SU-DHL-6 (cell line): Measurements from ENCODE around the gene ATG16L1.

Source experiments
- H2AFZ ChIP-seq: fragments of 200-600 bp; sonication (generic); 2 replicates; pipeline ENCODE4 v1.6.1; 2014; ENCODE audit warnings: low read depth, mild to moderate bottlenecking, moderate library complexity, mixed read lengths, antibody characterized with exemption, low read length; ENCODE audit not compliant: severe bottlenecking
- H3F3A ChIP-seq: fragments of 200-600 bp; shearing (Covaris generic); 2 replicates; pipeline ENCODE4 v1.6.0; 2016; ENCODE audit warnings: antibody characterized with exemption, mild to moderate bottlenecking; ENCODE audit not compliant: insufficient read depth
- H3K27ac ChIP-seq: fragments of 200-600 bp; sonication (generic); 2 replicates; pipeline ENCODE4 v1.5.1; 2016; ENCODE audit warnings: low read depth, mild to moderate bottlenecking, low read length, moderate library complexity, mixed read lengths
- H3K27me3 ChIP-seq: fragments of 200-600 bp; sonication (generic), shearing (Covaris generic); 2 replicates; pipeline ENCODE4 v1.6.0; 2014; ENCODE audit warnings: mild to moderate bottlenecking, low read length
- H3K36me3 ChIP-seq: fragments of 200-600 bp; sonication (generic); 2 replicates; pipeline ENCODE4 v1.6.1; 2014; ENCODE audit warnings: mild to moderate bottlenecking, low read length, mixed read lengths
- H3K4me2 ChIP-seq: fragments of 300-600, 200-600 bp; shearing (Covaris generic), sonication (generic); 2 replicates; pipeline ENCODE4 v1.6.0; 2014; ENCODE audit warnings: low read length, low read depth, mild to moderate bottlenecking; ENCODE audit not compliant: poor library complexity, severe bottlenecking
- H3K4me3 ChIP-seq: fragments of 200-600 bp; sonication (generic); 2 replicates; pipeline ENCODE4 v1.5.1; 2014; ENCODE audit warnings: antibody characterized with exemption, low read length, mild to moderate bottlenecking, mixed read lengths; ENCODE audit not compliant: insufficient read depth, poor library complexity, severe bottlenecking
- H3K79me2 ChIP-seq: fragments of 200-600 bp; sonication (generic); 2 replicates; pipeline ENCODE4 v1.6.1; 2014; ENCODE audit warnings: mild to moderate bottlenecking, low read length, moderate library complexity; ENCODE audit not compliant: insufficient read depth
- H3K9ac ChIP-seq: fragments of 200-600 bp; sonication (generic); 2 replicates; pipeline ENCODE4 v1.7.0; 2014; ENCODE audit warnings: mild to moderate bottlenecking, low read length
- H3K9me2 ChIP-seq: fragments of 200-600 bp; sonication (generic); replicated peaks from 2 replicates; pipeline ENCODE4 v1.6.1; 2014; ENCODE audit warnings: low read length; ENCODE audit not compliant: insufficient read depth
- H3K9me3 ChIP-seq: fragments of 200-600 bp; sonication (generic); 2 replicates; pipeline ENCODE4 v1.6.1; 2014; ENCODE audit warnings: low read length, mixed read lengths; ENCODE audit not compliant: insufficient read depth
- H4K20me1 ChIP-seq: fragments of 200-600 bp; sonication (generic); 2 replicates; pipeline ENCODE4 v1.6.1; 2014; ENCODE audit warnings: low read depth, mild to moderate bottlenecking, antibody characterized with exemption, low read length, moderate library complexity, mixed read lengths
- CTCF ChIP-seq: fragments of 200-600 bp; sonication (generic); IDR thresholded peaks from one replicate; pipeline ENCODE4 v1.5.1; 2017; ENCODE audit warnings: antibody characterized with exemption, mild to moderate bottlenecking, low read length, moderate library complexity; ENCODE audit not compliant: insufficient read depth, poor library complexity, severe bottlenecking
- EZH2phosphoT487 ChIP-seq: fragments of 200-600 bp; sonication (generic), shearing (Covaris generic); conservative IDR thresholded peaks from 2 replicates; pipeline ENCODE4 v1.6.1; 2018; ENCODE audit warnings: mild to moderate bottlenecking, antibody characterized with exemption, low read length, moderate library complexity, mixed read lengths

Gene ATG16L1

GRCh38 chr2:233242231-233242927, 9.1 kb upstream of the ATG16L1 start:
- TF ChIP-seq EZH2phosphoT487 (no peak), CTCF (no peak)
- no peaks in the 10 kb centered on the region for H3K36me3 ChIP-seq
- no peak overlapping the region for H3K9ac ChIP-seq
- H3K9me3 ChIP-seq: no peaks in the 10 kb centered on the region
- no peak overlapping the region for H3K4me2 ChIP-seq
- no peak overlapping the region for H2AFZ ChIP-seq
- H3K27ac ChIP-seq: no peak overlapping the region
- no peaks in the 10 kb centered on the region for H3K27me3 ChIP-seq
- no peak overlapping the region for H3K4me3 ChIP-seq
- no peaks in the 10 kb centered on the region for H4K20me1 ChIP-seq
- H3K9me2 ChIP-seq: no peaks in the 10 kb centered on the region
- H3F3A ChIP-seq: no peaks in the 10 kb centered on the region
- H3K79me2 ChIP-seq: no peaks in the 10 kb centered on the region

GRCh38 chr2:233243348-233243747, 8.1 kb upstream of the ATG16L1 start:
- H3K9ac ChIP-seq: no peak overlapping the region
- H3K27ac ChIP-seq: no peak overlapping the region
- H2AFZ ChIP-seq: no peak overlapping the region
- H3K4me2 ChIP-seq: no peak overlapping the region
- H4K20me1 ChIP-seq: no peaks in the 10 kb centered on the region
- H3K4me3 ChIP-seq: no peak overlapping the region
- H3K27me3 ChIP-seq: no peaks in the 10 kb centered on the region
- H3K79me2 ChIP-seq: no peaks in the 10 kb centered on the region
- no peaks in the 10 kb centered on the region for H3K9me2 ChIP-seq
- H3F3A ChIP-seq: no peaks in the 10 kb centered on the region
- no peaks in the 10 kb centered on the region for H3K36me3 ChIP-seq
- H3K9me3 ChIP-seq: no peaks in the 10 kb centered on the region
- TF ChIP-seq EZH2phosphoT487: no peak
- TF ChIP-seq CTCF: no peak

- TF ChIP-seq CTCF (no peak), EZH2phosphoT487 (no peak)
- Histone ChIP-seq H3K4me2 (no peak overlapping the region), H3K79me2 (no peaks in the 10 kb centered on the region), H4K20me1 (no peaks in the 10 kb centered on the region), H3F3A (no peaks in the 10 kb centered on the region), H2AFZ (no peak overlapping the region), H3K27ac (no peak overlapping the region), H3K9ac (no peak overlapping the region), H3K4me3 (no peak overlapping the region), H3K9me2 (no peaks in the 10 kb centered on the region), H3K36me3 (no peaks in the 10 kb centered on the region), H3K9me3 (no peaks in the 10 kb centered on the region), H3K27me3 (no peaks in the 10 kb centered on the region)
Measured at GRCh38 chr2:233244818-233245217, 6.7 kb upstream of the ATG16L1 start.
